HEK293 (cell line): ENCODE results near the gene GNG7.

Source experiments
- CTCF ChIP-seq: fragments of 450-650 bp; formaldehyde crosslinking; IDR thresholded peaks from 2 replicates; pipeline ENCODE4 v1.5.1; 2016; ENCODE audit warnings: missing biosample characterization, missing genetic modification characterization
- HOXA7 ChIP-seq: sonication (generic); formaldehyde crosslinking; IDR thresholded peaks from 2 replicates; pipeline ENCODE4 v1.8.1; 2022; ENCODE audit warnings: missing genetic modification reagents, borderline replicate concordance
- KLF1 ChIP-seq: fragments of 450-650 bp; formaldehyde crosslinking; IDR thresholded peaks from 2 replicates; pipeline ENCODE4 v1.5.1; 2016; ENCODE audit warnings: missing biosample characterization, missing genetic modification characterization
- PBX3 ChIP-seq: sonication (generic); formaldehyde crosslinking; IDR thresholded peaks from 2 replicates; pipeline ENCODE4 v1.8.1; 2022; ENCODE audit warnings: mild to moderate bottlenecking, moderate library complexity, missing genetic modification reagents
- REST ChIP-seq: fragments of 450-650 bp; formaldehyde crosslinking; IDR thresholded peaks from 2 replicates; pipeline ENCODE4 v1.5.1; 2016; ENCODE audit warnings: missing biosample characterization, missing genetic modification characterization
- YY1 ChIP-seq: fragments of 450-650 bp; formaldehyde crosslinking; IDR thresholded peaks from 2 replicates; pipeline ENCODE4 v1.5.1; 2018; ENCODE audit warnings: missing biosample characterization, missing genetic modification characterization
- YY2 ChIP-seq: fragments of 450-650 bp; formaldehyde crosslinking; IDR thresholded peaks from 2 replicates; pipeline ENCODE4 v1.5.1; 2016; ENCODE audit warnings: missing biosample characterization, missing genetic modification characterization
- ZNF510 ChIP-seq: fragments of 450-650 bp; formaldehyde crosslinking; IDR thresholded peaks from 2 replicates; pipeline ENCODE4 v1.5.1; 2018; ENCODE audit warnings: mild to moderate bottlenecking, missing genetic modification characterization, missing biosample characterization; ENCODE audit not compliant: insufficient replicate concordance
- ZNF549 ChIP-seq: fragments of 450-650 bp; IDR thresholded peaks from 2 replicates; pipeline ENCODE4 v1.5.1; 2018; ENCODE audit warnings: missing biosample characterization, missing genetic modification characterization, mild to moderate bottlenecking, inconsistent platforms, moderate library complexity
- ZNF555 ChIP-seq: fragments of 450-650 bp; formaldehyde crosslinking; conservative IDR thresholded peaks from 2 replicates; pipeline ENCODE4 v1.5.1; 2017; ENCODE audit warnings: missing biosample characterization, mild to moderate bottlenecking, missing genetic modification characterization, inconsistent platforms
- ZNF621 ChIP-seq: fragments of 450-650 bp; formaldehyde crosslinking; IDR thresholded peaks from 2 replicates; pipeline ENCODE4 v1.5.1; 2017; ENCODE audit warnings: missing biosample characterization, missing genetic modification characterization

- TF ChIP-seq CTCF (tag by site-specific recombination) = no peak
- TF ChIP-seq REST (tag by site-specific recombination) = no peak
- TF ChIP-seq HOXA7 (CRISPR knock-in tag) = no peak
- TF ChIP-seq ZNF555 = no peak
- no peak for TF ChIP-seq YY1 (tag by site-specific recombination)
- TF ChIP-seq PBX3 = no peak
- TF ChIP-seq KLF1 (tag by site-specific recombination) = no peak
- no peak for TF ChIP-seq YY2 (tag by site-specific recombination)
- no peak for TF ChIP-seq ZNF621 (tag by site-specific recombination)
- TF ChIP-seq ZNF549 = no peak
- TF ChIP-seq ZNF510 (tag by site-specific recombination) = no peak
These were observed 193.4 kb downstream of the GNG7 start for GRCh38 chr19:2509096-2509495.
